Activated CD4-positive, alpha-beta T cell treated with anti-CD3 and anti-CD28 coated beads, Interleukin-2, Interleukin-6, amounts not matched to agents 100 ng/mL and 50 ng/mL, durations not matched to agents 16 hours and 8 hours (primary cell): Measurements from ENCODE around the gene CTSW.

ENCODE experiments used
- DNase-seq: peaks from one replicate; pipeline ENCODE4 v3.0.0-alpha.2; 2020

CTSW gene

GRCh38 chr11:65886826-65887722 is 7.4 kb downstream of the CTSW start:
- DNase-seq = no peak

- DNase-seq = no peak
These were observed 8.1 kb downstream of the CTSW start for GRCh38 chr11:65887723-65888162.

- peak; percentile 99 for DNase-seq
These were observed 8.7 kb downstream of the CTSW start, which contains the start of gene FIBP for GRCh38 chr11:65888163-65888814. TSS of gene FIBP (minus strand) at chr11:65888471. CDS start at chr11:65888418, 53 bp downstream.

DNA sequence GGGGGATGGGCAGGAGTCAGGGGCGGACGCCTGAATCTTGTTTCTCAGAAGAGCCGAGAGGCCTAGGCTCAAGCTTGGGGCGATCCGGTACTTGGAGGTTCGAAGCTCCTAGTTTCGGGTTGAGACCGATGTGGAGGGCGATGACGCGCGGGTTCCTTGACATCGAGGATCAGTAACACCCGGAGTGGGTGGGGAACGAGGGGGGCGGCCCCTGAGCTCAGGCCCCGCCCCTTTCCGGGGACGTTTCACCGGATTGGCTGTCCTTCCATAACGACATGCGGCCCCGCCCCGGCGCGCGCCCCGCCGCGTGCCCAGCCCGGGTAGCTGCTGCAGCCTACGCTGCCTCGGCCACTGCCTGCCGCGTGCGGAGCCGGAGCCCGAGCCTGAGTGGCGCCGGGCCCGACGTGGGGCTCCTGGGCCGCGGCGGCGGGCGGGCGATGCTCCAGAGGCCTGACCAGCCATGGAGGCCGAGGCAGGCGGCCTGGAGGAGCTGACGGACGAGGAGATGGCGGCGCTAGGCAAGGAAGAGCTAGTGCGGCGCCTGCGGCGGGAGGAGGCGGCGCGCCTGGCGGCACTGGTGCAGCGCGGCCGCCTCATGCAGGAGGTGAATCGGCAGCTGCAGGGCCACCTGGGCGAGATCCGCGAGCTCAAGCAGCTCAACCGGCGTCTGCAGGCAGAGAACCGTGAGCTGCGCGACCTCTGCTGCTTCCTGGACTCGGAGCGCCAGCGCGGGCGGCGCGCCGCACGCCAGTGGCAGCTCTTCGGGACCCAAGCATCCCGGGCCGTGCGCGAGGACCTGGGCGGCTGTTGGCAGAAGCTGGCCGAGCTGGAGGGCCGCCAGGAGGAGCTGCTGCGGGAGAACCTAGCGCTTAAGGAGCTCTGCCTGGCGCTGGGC is 10.9 kb downstream of the CTSW start, which contains the start of gene CCDC85B:
CCDC85B (plus strand) TSS at position 350 of the 895 bp plus-strand sequence; CDS start at position 461, 111 bp downstream.
- peak; percentile 100 for DNase-seq

GRCh38 chr11:65891219-65892136 is 11.8 kb downstream of the CTSW start:
- DNase-seq = peak; percentile 62

DNA sequence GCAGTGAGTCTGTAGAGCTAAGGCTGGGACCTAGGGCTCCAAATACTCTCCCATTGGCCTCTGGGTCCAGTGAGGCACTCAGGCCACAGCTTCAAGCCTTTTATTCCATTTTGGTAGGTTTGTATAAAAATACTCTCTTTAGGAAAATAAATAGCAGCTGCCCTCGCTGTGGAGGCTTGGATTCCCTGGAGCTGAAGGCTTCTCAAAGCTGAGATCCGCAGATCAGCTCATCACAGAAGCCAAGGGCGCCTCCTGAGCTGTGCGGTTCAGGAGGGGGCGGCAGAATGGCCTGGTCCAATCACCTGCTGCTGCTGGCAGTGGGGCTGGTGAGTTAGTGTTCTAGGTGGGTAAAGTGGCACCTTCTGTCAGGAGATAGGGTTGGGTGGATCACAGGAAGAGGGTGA is 12.5 kb downstream of the CTSW start:
- peak; percentile 57 for DNase-seq

DNA sequence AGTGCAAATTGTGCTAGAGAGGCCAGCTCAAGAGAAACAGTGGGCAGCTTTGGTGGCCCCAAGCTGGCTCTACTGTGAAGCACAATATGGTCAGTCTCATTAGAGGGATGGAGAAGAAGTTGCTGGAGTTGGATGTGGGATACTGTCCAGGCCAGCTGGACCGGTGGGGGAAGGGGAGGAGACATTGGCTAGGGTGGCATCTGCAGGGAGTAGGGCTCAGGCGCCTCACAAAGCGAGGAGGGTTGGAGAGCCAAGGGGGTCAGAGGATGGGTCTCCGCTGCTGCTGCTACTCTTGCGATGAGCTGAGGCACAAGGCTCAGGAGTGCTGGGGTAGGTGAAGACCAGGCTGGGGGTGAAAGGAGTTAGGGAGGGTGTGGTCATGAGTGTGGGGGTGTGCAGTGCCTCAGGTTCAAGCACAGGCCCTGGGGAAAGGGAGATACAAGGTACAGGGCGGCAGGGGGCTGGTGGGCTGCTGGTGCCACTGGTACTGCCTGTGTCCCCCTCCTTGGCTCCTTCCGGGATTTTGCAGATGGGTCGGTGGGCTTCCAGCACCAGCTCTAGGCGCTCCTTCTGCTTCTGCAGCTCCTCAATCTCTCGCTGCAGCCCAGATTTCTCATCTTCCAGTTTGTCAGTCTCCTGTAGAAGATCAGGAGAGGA is 13.2 kb downstream of the CTSW start:
- DNase-seq = no peak

DNA sequence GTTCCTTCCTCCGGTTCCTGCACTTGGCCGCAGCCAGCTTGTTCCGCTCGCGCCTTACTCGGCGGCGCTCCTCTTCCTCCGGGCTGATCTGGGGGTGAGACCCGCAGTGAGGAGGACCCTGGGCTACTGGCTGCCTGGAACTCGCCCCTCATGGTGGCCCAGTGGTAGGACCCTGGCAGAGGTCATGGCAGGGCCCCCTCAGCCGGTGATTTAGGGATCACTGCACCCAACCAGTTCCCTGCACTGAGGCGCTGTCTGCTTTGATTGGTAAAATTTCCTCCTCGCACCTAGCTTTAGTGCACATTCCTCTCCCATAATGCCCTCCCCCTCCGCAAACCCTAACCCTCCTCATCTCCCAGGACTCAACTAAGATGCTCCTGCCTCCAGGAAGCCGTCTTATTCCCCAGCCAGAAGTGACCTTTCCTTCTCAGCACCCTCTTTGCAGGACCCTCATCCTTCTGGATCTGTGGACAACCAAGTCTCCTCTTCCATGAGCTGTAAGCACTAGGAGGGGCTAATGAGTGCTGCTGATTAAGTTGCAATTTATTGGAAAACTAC is 14.5 kb downstream of the CTSW start:
- DNase-seq = peak; percentile 71

DNA sequence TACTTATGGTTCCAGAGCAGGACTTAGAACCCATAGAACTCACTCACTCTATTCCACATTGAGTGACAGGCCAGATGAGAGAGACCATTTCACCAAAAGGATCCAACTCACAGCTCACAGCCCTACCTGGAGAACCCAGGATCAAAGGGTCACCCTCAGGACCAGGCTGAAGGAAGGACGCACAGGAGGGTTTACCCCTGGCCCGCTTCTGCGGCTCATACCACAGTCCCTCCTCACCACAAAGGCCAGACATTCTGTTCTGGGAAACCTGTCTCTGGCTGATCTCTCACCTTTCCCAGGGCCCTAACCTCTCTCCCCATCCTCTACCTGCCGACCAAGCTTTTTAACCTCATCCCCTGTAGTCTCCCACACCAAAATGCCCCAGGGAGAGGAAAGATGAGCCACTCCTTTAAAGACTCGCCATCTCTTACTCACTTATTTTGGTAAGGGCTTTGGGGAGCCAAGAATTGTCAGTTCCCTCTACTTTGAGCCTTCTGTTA is 15.9 kb downstream of the CTSW start:
- DNase-seq = no peak

GRCh38 chr11:65896034-65896999 is 16.7 kb downstream of the CTSW start:
- no peak for DNase-seq

- DNase-seq = no peak
These were observed 17.4 kb downstream of the CTSW start for GRCh38 chr11:65897020-65897471.

DNA sequence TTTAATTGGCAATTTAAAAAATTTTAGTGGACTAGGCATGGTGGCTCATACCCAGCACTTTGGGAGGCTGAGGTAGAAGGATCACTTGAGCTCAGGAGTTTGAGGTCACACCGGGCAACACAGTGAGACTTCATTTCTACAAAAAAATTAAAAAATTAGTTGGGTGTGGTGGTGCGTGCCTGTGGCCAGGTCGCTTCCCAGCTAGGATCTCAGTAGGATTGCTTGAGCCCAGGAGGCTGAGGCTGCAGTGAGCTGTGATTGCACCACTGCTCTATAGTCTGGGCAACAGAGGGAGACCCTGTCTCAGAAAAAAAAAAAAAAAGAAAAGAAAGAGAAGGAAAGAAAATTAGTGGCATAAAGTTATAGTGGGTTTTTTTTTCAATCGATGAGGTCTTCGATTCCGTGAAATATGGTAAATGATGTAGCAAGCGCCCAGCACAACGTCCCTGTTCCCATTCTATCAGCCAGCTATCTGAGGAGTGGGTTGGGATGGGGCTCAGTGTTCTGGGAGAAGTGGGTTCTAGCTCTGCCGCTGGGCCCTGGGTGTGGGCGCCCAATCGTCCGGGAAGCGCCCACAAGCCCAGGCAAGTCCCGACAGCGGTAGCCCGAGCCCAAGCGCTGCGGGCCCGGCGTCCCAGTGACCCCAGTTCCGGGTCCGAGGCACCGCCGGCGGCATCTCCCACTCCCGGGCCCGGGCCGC is 19.2 kb downstream of the CTSW start:
- DNase-seq = no peak

DNA sequence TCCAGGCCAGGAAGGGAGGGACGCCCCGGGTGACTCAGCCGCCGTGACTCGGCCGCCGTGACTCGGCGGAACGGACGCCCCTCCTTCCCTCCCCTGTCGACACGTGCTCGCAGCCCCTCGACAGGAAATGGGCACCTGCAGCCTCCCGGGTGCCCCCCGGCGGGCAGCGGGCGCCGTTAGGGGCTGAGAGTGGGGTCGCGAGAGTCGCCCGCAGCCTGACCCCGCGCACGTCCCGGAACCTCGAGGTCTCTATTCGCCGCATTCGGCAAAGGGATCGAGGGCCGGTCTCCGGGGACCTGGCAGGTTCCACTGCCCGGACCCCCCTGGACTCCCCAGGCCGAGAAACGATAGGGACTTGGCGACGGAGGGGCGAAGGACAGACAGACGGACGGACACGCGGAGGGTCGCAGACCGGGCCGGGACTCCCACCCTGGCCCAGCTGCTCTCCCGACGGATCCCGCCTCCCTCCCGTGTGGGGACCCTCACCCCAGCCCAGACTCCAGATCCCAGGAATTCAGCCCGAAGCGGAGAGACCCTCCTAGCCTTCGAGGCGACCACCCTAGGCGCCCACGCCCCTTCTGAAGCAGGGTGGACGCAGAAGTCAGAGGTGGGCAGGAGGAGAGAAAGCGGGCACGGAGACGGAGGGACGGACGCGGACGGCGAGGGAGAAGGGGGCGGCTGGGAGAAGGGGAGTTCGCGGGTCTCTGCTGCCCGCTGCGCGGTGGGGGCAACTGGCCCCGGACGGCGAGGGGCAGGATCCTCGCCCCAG is 19.9 kb downstream of the CTSW start:
- peak; percentile 81 for DNase-seq

- DNase-seq = peak; percentile 95
These were observed 20.7 kb downstream of the CTSW start, which contains the start of gene FOSL1 for GRCh38 chr11:65900125-65900898. TSS of gene FOSL1 (minus strand) at chr11:65900388. CDS start at chr11:65900339, 49 bp downstream.

DNA sequence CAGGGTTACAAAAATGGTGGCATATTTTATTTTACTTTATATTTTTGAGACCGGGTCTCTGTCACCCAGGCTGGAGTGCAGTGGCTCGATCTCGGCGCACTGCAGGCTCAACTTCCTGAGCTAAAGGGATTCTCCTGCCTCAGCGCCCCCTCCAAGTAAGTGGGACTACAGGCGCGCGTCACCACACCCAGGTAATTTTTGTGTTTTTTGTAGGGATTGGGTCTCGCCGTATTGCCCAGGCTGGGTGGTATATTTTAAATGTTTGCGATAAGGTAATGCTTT is 21.2 kb downstream of the CTSW start:
- DNase-seq = no peak

GRCh38 chr11:65903068-65903481 is 23.4 kb downstream of the CTSW start:
- no peak for DNase-seq

- no peak for DNase-seq
These were observed 24.1 kb downstream of the CTSW start for GRCh38 chr11:65903715-65904114.
